ENCODE data around the gene TF. TPM values are rescaled to one million over a fixed set of nuclear protein-coding genes. Genes with fewer than 3 reads are reported as not detected.

TF gene
- polyA plus RNA-seq, 3 donors, result 0.73 TPM; not detected in 2

DNA sequence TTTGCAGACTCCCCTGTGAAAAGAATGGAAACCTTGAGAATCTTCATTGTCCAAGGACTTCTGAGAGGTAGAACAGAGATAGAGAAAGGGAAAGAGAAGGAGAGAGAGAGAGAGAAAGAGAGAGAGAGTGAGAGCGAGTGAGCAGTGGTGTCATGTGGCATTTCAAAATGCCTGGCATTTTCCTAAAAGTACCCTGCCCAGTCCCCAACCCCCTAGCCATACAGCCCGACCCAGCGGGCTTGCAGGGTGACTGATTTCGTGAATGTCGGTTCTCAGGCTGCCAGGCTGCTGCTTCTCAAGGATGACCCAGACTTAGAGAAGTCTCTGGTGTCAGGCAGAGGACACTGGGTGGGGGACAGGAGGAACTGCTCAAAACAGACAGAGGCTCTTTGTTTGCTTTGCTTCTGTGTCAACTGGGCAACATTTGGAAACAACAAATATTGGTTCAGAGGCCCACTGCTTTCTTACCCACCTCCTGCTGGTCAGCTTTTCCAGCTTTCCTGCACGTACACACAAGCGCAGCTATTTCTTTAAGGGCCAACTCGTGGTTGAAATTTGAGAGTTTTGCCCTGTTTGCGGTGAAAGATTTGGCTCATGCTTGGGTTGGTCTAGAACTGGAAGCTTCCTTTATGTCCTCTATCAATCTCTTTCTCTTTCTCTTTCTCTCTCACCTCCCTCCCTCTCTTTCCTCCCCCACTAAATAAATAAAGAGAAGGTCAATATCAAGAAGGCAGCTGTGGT, 3.7 kb upstream of the TF start:
- H3K4me3 Mint-ChIP-seq, result no peak overlapping the region
- H3K4me2 ChIP-seq (replicated peaks; ENCODE audit: extremely low read depth, low read length, poor library complexity, severe bottlenecking), result no peak overlapping the region

DNA sequence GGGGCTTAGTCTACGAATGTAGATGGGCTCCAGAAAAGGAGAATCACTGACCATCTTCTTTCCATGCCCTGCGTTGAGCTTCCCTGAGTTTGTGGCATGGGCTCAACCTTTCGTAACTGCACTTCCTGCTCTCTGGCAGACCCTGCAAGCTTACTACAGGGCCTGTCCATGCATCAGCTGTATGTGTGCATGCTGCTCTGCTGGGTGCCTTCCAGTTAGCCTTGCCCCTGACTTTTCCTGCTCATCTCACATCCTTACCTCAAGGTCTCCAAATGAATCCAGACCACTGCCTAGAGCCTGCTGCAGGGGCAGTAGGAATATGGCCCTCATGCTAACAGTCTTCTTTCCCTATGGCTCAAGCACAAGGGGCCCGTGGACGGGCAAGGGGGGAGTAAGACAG, 2.0 kb upstream of the TF start:
- peaks cover 39 to 52% (median 51%) of the 10 kb centered on the region in 3 donors for H3K27me3 Mint-ChIP-seq (ENCODE audit: low read depth in 3 of 3)
- H3K9me3 ChIP-seq (replicated peaks in 1 of 2; ENCODE audit: control insufficient read depth in 1 of 2, insufficient read depth in 1 of 2, low read length in 2 of 2), result no peaks in the 10 kb centered on the region
- no peak overlapping the region for H2AFZ ChIP-seq (ENCODE audit: insufficient read depth, low read depth, low read length, poor library complexity, severe bottlenecking)
- H3K4me3 Mint-ChIP-seq, result peak overlapping the region in 1 of 2 donors; percentile 51
- intact Hi-C loops (cut with micrococcal nuclease), result no loop called here
- no peaks in the 10 kb centered on the region for H4K20me1 ChIP-seq (ENCODE audit: insufficient read depth, low read length)
- H3K4me1 ChIP-seq (ENCODE audit: control insufficient read depth in 1 of 2, insufficient read depth in 2 of 2, low read length in 2 of 2), result no peaks in the 10 kb centered on the region
- TF ChIP-seq, protein P1, sequence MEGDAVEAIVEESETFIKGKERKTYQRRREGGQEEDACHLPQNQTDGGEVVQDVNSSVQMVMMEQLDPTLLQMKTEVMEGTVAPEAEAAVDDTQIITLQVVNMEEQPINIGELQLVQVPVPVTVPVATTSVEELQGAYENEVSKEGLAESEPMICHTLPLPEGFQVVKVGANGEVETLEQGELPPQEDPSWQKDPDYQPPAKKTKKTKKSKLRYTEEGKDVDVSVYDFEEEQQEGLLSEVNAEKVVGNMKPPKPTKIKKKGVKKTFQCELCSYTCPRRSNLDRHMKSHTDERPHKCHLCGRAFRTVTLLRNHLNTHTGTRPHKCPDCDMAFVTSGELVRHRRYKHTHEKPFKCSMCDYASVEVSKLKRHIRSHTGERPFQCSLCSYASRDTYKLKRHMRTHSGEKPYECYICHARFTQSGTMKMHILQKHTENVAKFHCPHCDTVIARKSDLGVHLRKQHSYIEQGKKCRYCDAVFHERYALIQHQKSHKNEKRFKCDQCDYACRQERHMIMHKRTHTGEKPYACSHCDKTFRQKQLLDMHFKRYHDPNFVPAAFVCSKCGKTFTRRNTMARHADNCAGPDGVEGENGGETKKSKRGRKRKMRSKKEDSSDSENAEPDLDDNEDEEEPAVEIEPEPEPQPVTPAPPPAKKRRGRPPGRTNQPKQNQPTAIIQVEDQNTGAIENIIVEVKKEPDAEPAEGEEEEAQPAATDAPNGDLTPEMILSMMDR (IDR thresholded peaks at IDR 0.05), result no peak
- no peak overlapping the region for H3K9ac ChIP-seq (ENCODE audit: insufficient read depth, low read length, poor library complexity, severe bottlenecking)
- no peaks in the 10 kb centered on the region for H3K4me1 Mint-ChIP-seq
- H3K36me3 Mint-ChIP-seq, result no peaks in the 10 kb centered on the region
- no peaks in the 10 kb centered on the region for H3K36me3 ChIP-seq (replicated peaks in 1 of 2; ENCODE audit: control insufficient read depth in 1 of 2, insufficient read depth in 2 of 2, low read length in 2 of 2)
- H3K27me3 ChIP-seq (ENCODE audit: control insufficient read depth in 2 of 2, insufficient read depth in 2 of 2, low read length in 2 of 2), result peaks cover 6 to 29% of the 10 kb centered on the region in 2 donors
- no peak for DNase-seq
- H3K9me3 Mint-ChIP-seq, result peaks cover 0 to 7% (median 0%) of the 10 kb centered on the region in 7 donors
- no peak overlapping the region for H3K4me2 ChIP-seq (replicated peaks; ENCODE audit: extremely low read depth, low read length, poor library complexity, severe bottlenecking)
- no peak overlapping the region for H3K4me3 ChIP-seq (replicated peaks in 1 of 3; ENCODE audit: low read depth in 2 of 3, low read length in 3 of 3)
- no peak overlapping the region for H3K27ac ChIP-seq (ENCODE audit: low read depth in 1 of 2, low read length in 2 of 2)
- H3K27ac Mint-ChIP-seq, result no peak overlapping the region
- no peaks in the 10 kb centered on the region for H3K79me2 ChIP-seq (ENCODE audit: insufficient read depth, low read length)
- 67% methylated on average over 5 of the region's 5 CpGs for WGBS (ENCODE audit: insufficient coverage)

More for the DNA sequence above, 3.7 kb upstream of the TF start:
- DNase-seq, result no peak
- Mint-ChIP-seq H3K27me3 (ENCODE audit: low read depth in 3 of 3) (peaks cover 38 to 50% (median 46%) of the 10 kb centered on the region in 3 donors), H3K4me1 (no peaks in the 10 kb centered on the region), H3K27ac (no peak overlapping the region), H3K36me3 (no peaks in the 10 kb centered on the region), H3K9me3 (peaks cover 0 to 13% (median 2%) of the 10 kb centered on the region in 7 donors)
- Histone ChIP-seq H3K4me3 (replicated peaks in 1 of 3; ENCODE audit: low read depth in 2 of 3, low read length in 3 of 3) (no peak overlapping the region), H3K36me3 (replicated peaks in 1 of 2; ENCODE audit: control insufficient read depth in 1 of 2, insufficient read depth in 2 of 2, low read length in 2 of 2) (no peaks in the 10 kb centered on the region), H3K9ac (ENCODE audit: insufficient read depth, low read length, poor library complexity, severe bottlenecking) (no peak overlapping the region), H3K9me3 (replicated peaks in 1 of 2; ENCODE audit: control insufficient read depth in 1 of 2, insufficient read depth in 1 of 2, low read length in 2 of 2) (no peaks in the 10 kb centered on the region), H3K27me3 (ENCODE audit: control insufficient read depth in 2 of 2, insufficient read depth in 2 of 2, low read length in 2 of 2) (peaks cover 6 to 29% of the 10 kb centered on the region in 2 donors), H3K27ac (ENCODE audit: low read depth in 1 of 2, low read length in 2 of 2) (no peak overlapping the region), H2AFZ (ENCODE audit: insufficient read depth, low read depth, low read length, poor library complexity, severe bottlenecking) (no peak overlapping the region), H4K20me1 (ENCODE audit: insufficient read depth, low read length) (no peaks in the 10 kb centered on the region), H3K4me1 (ENCODE audit: control insufficient read depth in 1 of 2, insufficient read depth in 2 of 2, low read length in 2 of 2) (no peaks in the 10 kb centered on the region), H3K79me2 (ENCODE audit: insufficient read depth, low read length) (no peaks in the 10 kb centered on the region)
- WGBS (ENCODE audit: insufficient coverage), result 76% methylated on average over 2 of the region's 9 CpGs
- TF ChIP-seq, protein P1 (IDR thresholded peaks at IDR 0.05), result no peak
- intact Hi-C loops (cut with micrococcal nuclease), result no loop called here

All from CD14-positive monocyte (primary cell).